GM19372 (cell line): ENCODE results near the gene BICD1.
"Not testable (repeated sequence)": the region's sequence is repeated elsewhere in the genome, so short reads cannot be mapped to it uniquely, and the experiment has no call there.

Source experiments
- ATAC-seq: cut with Tn5 transposase; IDR thresholded peaks from one replicate; pipeline ENCODE4 v1.9.1; 2021; ENCODE audit warnings: mild to moderate bottlenecking, low read depth, moderate library complexity; ENCODE audit not compliant: unreplicated experiment

BICD1 gene

DNA sequence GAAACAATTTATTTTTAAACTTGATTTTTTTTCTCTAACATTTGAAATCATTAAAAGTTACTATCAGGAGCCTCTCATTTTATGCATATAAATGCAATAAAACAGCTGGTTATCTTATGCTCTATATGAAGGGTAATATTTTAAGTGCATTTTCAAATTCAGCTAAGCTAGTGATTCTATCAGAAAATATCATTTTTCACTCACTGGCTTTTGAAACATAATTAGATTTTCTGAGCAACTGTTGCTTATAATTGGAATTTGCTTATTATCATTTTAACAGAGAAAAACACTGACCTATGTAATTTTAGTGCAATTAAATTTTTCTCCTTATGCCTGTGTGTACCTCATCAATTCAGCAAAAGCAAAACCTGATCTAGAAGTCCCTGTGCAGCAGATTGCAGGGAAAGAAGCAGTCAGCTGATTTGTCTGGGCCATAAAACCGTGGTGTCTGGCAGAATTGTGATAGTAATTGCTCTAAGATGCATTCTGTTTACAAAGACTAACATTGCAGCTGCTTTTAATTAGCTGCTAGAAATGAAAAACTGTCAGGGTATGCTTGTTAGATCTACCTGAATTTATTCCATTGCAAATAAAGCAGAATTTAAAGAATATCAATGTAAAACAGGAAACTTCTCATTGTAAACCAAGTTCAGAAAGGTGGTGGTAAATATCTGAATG lies 75.0 kb downstream of the BICD1 start:
- no peak for ATAC-seq

DNA sequence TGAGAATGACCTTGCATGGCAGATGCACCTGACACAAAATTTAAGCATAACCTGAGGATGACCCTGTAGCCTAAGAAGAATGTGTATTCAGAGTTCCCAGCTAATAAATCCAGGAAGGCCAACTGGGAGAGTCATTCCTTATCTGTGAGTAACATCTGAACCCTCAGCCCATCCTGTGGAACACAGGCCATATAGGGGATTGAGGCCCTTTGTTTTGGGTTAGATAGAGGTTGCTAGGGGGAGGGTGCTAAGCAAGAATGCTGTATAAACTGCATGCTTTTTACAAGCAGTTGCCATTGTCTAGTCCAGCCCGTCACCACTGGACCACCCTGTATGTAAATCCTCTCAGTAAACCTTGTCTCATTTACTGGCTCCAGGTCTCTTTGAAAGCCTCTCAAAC lies 77.0 kb downstream of the BICD1 start:
- no peak for ATAC-seq

DNA sequence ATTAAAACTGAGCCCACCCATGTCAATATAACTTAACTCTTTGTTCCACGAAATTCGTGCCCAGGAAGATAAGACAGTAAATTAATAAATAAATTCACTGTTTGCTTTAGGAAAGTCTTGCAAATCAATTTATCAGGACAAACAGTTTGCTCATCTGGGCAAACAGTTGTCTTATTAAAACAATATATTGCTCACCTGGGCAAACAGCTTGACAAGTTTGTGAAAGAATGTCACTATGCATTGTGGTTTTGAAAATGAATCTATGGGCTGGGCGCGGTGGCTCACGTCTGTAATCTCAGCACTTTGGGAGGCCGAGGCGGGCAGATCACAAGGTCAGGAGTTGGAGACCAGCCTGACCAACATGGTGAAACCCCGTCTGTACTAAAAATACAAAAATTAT lies 80.5 kb downstream of the BICD1 start:
- ATAC-seq, result not testable (repeated sequence)

DNA sequence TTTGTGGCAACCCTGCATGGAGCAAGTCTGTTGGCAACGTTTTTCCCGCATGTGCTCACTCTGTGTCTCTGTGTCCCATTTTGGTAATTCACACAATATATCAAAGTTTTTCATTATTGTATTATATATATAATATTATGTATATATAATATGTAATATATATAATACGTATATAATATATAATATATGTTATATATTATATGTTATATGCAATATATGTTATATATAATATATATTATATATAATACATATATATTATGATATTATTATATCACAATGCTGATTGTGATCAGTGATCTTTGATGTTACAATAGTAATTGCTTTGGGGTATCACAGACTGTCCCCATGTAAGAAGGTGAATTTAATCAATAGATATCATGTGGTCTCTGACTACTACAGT lies 84.8 kb downstream of the BICD1 start:
- ATAC-seq, result no peak

DNA sequence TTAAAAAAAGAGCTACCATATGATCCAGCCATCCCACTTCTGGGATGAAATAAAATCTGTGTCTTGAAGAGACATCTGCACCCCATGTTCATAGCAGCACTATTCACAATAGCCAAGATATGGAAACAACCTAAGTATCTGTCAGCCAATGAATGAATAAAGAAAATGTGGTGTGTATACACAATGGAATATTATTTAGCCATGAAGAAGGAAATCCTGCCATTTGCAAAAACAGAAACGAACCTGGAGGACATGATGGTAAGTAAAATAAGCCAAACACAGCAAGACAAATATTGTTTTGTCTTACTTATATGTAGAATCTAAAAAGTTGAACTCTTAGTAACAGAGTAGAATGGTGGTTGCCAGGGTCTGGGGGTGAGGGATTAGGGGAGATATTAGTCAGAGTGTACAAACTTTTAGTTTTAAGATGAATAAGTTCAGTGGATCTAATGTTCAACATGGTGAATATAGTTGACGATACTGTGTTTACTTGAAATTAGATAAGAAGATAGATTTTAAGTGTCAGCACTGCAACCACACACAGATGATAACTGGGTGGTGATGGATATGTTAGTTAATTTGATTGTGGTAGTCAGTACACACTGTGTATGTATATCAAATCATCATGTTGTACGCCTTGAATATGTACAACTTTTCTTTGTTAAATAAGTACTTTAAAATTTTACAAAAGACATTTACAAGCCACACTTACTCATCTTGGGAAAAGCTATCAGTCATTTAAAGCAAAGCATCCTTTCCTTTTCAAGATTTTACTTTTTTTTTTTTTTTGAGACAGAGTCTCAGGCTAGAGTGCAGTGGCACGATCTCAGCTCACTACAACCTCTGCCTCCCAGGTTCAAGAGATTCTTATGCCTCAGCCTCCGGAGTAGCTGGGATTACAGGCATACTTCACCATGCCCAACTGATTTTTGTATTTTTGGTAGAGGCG lies 89.9 kb downstream of the BICD1 start:
- no peak for ATAC-seq

DNA sequence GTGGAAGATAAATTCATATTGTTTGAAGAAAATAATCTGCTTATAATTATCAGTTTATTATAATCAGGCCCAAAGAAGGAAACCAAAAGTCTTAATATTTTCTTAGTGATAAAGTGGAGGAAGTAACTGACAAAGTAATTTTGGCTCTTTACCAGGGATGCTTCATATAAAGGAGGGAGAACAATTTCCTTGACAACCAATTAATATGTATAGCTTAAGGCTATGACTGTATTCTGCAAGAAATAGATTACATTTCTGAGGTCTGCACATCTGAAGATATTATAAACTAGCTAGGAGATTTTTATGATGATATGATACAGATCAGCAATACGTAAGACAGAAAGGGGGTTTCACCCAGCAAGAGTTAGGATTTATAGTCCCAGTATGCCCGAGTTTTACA lies 90.8 kb downstream of the BICD1 start:
- no peak for ATAC-seq

DNA sequence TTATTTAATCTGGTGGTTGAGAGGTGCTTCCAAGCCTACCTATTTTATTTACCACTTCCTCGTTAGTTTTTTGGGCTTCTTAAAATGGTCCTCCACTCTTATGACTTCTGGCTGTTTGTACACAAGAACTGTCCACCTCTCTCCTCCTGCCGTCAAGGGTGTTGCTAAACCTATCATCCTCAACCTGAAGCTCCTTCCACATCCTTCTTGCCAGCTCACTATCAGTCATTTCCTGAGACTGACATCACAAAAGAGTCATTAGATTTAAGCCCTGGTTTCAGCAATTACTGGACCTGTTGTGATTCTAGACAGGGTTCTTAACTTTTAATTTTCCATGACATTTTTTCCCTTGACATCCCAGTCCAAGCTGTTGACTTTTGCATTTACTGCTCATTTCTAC lies 91.9 kb downstream of the BICD1 start:
- no peak for ATAC-seq

DNA sequence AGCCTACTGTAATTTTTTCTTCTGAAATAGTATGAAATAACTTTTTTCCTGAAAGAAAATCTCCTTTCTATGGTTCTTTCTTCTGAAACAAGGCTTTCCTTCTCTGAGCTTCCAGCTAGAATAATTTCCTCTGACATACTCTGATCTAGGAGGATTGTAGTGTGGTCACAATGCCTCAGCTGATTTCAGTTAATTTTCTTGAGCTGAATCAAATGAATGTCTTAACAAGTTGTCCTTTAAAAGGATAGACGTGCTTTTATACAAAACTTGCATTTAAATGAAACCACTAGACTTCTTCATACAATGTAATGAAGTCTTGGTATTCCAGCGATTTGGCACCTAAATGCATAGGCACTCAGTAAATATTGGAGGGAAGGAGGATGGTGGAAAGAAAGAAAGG lies 94.4 kb downstream of the BICD1 start:
- no peak for ATAC-seq

DNA sequence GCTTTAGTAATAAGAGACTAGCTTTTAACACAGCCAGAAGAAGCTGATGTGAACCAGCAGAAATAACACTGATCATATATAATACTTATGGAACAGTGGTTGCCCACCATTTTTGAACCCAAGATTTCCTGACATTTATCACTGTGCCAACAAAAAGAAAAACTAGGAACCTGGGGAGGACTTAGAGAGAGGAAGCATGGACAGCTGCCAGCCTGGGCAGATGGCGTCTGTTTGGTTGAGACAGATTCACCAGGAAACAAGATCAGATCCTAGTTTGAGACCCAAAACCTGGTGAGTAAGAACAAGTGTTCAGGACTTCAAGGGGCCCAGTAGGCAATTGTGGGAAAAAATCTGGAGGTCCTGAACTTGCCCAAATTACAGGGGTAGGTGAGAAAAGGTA lies 95.3 kb downstream of the BICD1 start:
- no peak for ATAC-seq

DNA sequence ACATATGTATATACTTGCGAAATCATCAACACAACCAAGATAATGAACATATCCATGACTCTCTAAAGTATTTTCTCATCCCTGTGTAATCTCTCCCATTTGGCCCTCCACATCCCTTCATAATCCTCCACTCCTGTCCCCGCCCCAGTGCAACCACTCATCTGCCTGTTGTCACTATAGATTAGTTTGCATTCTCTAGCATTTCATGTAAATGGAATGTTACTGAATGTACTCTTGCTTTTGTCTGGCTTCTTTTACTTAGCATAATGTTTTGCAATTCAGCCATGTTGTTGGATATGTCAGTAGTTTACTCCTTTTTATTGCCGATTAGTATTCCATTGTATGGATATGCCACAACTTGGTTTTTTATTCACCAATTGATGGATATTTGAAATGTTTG lies 99.1 kb downstream of the BICD1 start:
- no peak for ATAC-seq

DNA sequence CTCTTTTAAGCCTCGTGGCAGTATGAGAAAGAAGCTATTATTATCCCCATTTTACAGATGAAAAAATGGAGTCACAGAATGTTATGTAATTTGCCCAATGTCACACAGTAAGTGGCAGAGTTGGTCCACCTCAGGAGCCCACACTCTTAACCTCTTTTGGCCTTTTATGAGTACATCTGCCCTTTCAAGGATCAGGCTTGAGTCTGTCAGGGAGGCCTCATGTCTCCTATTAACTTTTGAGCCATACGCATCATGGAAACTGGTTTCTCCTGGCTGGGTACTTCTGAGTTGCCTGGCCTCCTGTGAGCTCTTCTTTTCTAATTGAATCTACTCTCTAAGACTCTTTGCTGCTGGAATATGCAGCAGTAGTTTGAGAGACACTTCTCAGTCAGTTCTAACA lies 101.7 kb downstream of the BICD1 start:
- no peak for ATAC-seq

DNA sequence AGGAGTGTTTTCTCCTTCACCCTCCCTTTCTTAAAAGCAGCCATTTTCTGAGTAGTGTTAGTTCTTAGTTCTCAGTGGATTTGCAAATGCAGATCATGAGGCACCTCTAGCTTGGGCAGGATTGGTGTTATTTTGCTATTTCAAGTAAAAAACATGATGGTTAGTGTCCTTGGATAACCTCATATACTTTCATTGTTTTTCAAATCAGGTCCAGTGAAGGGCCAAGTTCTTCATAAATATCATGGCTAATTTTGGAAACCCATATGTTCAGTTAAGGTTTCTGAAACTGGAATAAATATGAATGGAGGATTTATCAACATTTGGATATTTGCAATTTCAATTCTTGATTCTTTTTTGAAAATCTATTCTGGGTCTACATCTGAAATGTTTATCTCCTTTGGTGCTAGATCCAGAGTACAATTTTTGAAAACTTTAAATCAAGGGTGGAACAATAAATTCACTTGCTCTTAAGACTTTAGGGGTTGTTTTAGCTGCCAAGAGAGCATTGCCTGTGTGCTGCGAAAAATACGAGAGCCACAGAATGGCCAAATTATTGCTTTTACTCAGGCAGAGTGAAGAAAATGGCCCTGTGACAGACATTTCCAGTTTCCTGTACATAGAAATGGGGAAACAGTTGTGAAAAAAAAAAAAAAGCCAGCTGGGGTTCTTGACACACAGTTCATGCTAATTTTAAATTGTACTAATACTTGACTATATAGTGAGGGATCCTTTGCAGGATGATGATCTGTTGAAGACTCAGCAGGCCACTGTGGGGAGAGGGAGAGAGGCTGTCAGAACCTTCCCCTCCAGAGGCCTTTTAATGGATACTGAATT lies 104.6 kb downstream of the BICD1 start:
- no peak for ATAC-seq

DNA sequence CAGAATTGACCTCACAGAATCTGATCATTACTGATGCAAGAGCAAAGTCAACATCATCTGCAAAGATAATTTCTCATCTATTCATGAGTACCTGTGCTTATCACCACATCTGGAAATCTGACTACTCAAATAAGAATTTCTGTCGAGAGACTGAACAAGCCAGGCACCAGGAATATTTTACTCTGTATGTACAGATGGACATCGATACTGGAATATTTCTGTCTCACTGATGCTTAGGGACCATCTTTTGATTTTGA lies 105.2 kb downstream of the BICD1 start:
- no peak for ATAC-seq

DNA sequence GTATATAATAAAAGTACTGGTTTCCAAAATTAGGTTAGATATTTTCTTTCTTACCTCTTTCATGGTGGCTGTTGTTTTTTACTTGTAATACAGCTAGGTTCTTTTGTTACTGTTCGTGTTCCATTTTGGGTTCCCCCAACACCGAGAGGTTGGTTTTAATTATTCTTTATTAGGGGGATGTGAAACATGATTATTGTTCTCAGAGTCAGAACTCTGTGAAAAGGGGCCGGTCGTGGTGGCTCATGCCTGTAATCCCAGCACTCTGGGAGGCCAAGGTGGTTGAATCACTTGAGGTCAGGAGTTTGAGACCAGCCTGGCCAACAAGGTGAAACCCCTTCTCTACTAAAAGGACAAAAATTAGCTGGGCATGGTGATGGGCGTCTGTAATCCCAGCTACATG lies 108.1 kb downstream of the BICD1 start:
- no peak for ATAC-seq

DNA sequence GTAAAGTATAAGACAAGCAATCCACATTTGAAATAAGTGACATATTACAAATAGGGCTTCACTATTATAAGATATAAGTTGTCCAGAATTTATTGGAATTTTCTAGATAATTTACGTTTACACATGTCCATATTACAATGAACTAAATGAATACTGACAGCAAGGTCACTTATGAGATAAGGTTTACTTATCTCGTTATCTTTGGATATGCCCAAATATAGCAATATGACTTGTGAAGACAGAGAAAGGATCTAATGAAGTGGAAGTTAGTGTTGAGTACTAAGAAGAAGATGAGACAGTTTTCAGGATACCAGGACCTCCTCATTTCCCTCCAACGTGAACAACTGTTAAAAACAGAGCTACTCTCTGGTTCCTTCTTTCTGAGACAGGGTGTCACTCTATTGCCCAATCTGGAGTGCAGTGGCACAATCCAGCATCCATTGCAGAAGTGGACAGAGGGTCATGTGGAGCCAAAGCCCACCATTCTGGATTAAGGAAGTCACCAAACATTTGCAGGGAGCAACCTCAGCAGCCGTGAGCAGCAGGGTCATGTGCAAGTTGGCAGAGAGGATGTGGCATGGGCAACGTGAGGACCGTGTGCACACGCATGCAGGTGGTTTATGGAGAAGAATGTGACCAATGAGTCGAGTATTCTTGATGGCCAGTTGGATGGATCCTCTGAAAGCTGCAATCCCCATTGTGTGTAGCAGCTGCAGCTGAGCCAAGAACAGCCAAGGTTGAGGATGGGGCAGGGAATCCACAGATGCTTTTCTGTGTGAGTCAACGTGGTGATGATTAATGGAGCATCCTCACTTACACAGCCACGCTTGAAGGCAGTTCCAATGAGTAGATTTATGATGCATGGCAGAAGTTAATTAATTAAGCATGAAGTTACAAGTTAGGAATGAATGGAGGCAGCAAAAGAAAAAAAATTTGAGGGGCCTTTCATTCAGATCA lies 111.0 kb downstream of the BICD1 start:
- no peak for ATAC-seq

DNA sequence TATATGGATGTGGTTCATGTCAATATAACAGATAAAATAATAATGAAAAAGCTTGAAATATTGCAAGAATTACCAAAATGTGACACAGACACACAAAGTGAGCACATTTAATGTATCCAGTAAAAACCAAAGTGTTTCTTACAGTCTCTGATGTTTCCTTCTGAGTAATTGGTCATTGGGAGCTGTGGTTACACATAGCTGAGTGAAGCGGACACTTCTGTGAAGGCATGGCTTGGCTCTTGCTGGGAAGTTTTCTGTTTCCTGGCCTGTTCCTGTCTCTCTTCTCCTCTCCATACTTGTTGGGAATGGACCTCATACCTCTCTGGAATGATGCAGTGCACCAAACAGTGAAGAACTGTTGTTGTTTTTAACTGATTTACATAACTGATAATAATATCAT lies 117.3 kb downstream of the BICD1 start:
- ATAC-seq, result no peak

DNA sequence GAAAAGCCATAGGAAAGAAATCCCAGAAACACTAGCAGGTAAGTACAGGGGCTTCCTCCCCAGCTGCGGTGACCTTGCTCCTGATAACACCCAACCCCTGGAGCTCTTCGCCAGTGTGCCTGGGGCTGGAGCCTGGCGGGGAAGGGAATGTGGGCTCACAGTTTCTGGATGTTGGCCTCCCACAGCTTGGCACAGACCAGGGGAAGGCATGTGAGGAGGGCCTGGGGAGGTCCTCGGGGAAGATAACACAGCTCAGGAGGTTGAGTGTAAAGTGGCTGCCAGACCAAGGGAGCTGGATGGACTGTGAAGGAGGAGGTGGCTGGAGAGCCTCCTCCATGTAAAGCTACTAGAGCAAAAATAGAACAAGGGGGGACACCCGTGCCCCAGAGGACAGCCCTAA lies 120.1 kb downstream of the BICD1 start:
- no peak for ATAC-seq

DNA sequence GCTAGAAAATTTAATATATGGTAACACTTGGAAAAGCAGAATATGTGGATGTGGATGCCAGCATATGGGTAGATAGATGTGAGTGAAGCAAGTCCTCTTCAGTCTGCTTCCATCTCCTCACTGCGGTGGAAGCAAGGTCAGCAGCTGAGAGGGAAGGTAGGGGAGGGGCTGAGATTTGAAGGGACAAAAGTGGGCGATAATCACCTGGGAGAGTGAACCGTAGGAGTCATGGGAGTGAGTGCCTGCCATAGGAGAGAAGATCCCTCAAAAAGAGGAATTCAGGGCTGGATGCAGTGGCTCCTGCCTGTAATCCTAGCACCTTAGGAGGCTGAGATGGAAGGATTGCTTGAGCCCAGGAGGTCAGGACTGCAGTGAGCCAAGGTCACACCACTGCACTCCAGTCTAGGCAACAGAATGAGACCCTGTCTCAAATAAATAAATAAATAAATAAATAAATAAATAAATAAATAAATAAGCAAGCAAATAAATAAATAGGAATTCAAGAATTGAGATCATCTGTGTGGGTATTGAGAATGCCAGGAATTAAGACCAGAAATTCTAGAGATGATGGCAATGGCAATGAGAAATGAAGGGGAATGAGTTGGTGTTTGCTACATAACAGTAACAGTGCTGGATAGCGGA lies 123.4 kb downstream of the BICD1 start:
- ATAC-seq, result no peak

DNA sequence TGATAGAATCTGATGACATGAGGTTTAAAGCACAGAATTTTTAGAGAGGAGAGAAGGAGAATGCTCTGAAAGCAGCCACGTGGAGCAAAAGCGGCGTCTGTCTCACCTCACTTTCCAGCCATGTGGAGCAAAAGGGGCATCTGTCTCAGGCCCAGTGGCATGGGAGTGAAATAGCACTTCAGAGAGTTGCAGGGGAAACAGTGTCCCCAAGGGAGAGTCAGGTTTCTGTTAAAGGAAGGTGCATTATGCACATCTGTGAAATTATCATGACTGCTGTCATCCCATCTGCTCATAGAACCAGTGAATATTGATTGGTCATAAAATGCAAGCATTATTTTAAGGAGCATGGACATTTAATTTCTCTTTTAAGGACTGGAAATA lies 124.0 kb downstream of the BICD1 start:
- no peak for ATAC-seq

DNA sequence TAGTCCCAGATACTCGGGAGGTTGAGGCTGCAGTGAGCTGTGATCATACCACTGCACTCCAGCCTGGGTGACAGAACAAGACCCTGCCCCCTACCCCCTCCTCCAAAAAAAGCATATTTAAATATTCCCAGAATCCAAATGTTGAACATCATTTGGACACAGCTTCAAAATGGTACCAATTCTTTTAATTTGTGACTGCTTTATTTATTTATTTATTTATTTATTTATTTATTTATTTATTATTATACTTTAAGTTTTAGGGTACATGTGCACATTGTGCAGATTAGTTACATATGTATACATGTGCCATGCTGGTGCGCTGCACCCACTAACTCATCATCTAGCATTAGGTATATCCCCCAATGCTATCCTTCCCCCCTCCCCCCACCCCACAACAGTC lies 124.7 kb downstream of the BICD1 start:
- not testable (repeated sequence) for ATAC-seq
